ENCODE measurements around the gene COQ8B. TPM values are rescaled to one million over a fixed set of nuclear protein-coding genes. Genes with fewer than 3 reads are reported as not detected.

COQ8B gene
- total and polyA plus RNA-seq, 7 donors: 24.7 to 59.3 (median 35.9) TPM

GRCh38 chr19:40742886-40743285, 26.2 kb upstream of the COQ8B start:
- Histone ChIP-seq H3K4me1 (peaks cover 0 to 16% (median 0%) of the 10 kb centered on the region in 4 donors), H3K4me3 (no peak overlapping the region), H3K27me3 (no peaks in the 10 kb centered on the region), H3K36me3 (peaks cover 0 to 25% (median 16%) of the 10 kb centered on the region in 4 donors), H3K9me3 (no peaks in the 10 kb centered on the region), H3K27ac (no peak overlapping the region)
- TF ChIP-seq, protein P1, sequence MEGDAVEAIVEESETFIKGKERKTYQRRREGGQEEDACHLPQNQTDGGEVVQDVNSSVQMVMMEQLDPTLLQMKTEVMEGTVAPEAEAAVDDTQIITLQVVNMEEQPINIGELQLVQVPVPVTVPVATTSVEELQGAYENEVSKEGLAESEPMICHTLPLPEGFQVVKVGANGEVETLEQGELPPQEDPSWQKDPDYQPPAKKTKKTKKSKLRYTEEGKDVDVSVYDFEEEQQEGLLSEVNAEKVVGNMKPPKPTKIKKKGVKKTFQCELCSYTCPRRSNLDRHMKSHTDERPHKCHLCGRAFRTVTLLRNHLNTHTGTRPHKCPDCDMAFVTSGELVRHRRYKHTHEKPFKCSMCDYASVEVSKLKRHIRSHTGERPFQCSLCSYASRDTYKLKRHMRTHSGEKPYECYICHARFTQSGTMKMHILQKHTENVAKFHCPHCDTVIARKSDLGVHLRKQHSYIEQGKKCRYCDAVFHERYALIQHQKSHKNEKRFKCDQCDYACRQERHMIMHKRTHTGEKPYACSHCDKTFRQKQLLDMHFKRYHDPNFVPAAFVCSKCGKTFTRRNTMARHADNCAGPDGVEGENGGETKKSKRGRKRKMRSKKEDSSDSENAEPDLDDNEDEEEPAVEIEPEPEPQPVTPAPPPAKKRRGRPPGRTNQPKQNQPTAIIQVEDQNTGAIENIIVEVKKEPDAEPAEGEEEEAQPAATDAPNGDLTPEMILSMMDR (IDR thresholded peaks at IDR 0.05): no peak
- no peak for TF ChIP-seq POLR2A (IDR thresholded peaks at IDR 0.05)
- no peak for TF ChIP-seq POLR2AphosphoS5 (IDR thresholded peaks at IDR 0.05)
- TF ChIP-seq EP300 (IDR thresholded peaks at IDR 0.05): no peak
- 94% methylated on average over 12 of the region's 12 CpGs for whole genome bisulfite sequencing, 2 donors
- intact Hi-C loops (cut with DNase I): no loop called here
- DNase-seq: no peak

DNA sequence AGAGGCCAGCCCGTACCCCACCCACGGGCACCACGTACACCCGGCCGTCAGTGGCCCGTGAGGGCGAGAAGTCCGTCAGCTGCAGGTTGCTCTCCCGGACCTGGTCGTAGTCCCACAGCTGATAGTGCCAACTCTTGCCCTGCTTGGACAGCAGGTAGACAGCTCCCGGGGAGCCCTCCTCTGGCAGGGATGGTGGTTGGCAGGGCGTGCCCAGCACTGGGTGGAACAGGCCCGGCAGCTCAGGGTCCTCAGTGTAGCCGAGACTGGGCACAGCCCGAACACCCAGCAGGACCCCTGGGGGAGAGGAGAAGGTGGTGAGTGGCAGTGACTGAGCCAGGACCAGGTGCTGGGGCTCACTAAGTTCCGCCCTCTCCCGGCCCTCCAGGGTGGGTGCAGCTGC, 25.8 kb upstream of the COQ8B start:
- Histone ChIP-seq H3K9me3 (no peaks in the 10 kb centered on the region), H3K36me3 (peaks cover 2 to 30% (median 20%) of the 10 kb centered on the region in 4 donors), H3K4me3 (no peak overlapping the region), H3K27ac (no peak overlapping the region), H3K4me1 (peaks cover 0 to 16% (median 0%) of the 10 kb centered on the region in 4 donors), H3K27me3 (no peaks in the 10 kb centered on the region)
- DNase-seq: no peak
- 66 to 86% methylated on average over 17 of the region's 17 CpGs for WGBS, 2 donors
- intact Hi-C loops (cut with DNase I): no loop called here
- TF ChIP-seq, protein P1 (IDR thresholded peaks at IDR 0.05): no peak
- TF ChIP-seq POLR2A (IDR thresholded peaks at IDR 0.05): no peak

DNA sequence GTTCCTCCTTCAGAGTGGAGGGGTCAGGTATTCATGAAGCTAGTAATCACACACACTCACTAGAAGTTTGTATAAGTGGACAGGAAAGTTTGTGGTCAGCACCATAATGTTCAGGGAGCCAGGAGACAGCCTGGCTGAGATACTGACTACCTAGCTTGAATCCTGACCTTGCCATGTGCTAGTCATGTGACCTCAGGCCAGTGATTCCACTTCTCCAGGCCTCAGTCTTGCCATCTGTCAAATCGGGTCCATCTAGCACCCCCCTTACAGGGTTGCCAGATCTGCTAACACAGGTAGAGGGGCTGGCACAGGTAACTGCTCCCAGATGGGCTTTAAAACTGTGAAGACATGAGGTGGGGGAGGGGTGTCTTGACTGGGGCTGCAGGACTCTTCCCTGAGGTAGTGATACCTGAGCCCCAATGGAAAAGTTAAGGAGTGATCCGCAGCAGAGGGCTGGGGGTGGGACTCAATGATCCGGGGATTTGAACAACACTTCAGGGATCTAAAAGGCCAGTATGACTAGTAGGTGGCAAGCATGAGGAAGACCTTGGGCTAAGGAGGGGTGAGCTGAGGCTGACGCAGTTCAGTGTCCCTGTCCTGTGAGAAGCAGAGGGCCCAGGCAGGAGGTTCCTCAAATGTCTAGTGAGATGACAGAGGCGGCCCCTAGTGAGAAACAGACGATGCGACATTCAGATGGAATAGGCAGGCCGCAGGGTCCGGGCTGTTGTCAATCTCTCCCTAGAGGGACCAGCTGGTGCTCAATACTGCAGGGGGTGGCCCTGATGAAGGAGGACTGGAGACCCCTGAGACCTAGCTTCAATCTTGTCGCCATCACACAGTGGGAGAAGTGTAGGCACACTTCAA, 25.1 kb upstream of the COQ8B start:
- no peaks in the 10 kb centered on the region for H3K9me3 ChIP-seq
- peak overlapping the region; percentile 45 to 67 (median 56) for H3K27ac ChIP-seq
- H3K36me3 ChIP-seq: peaks cover 9 to 37% (median 27%) of the 10 kb centered on the region in 4 donors
- intact Hi-C loops (cut with DNase I): no loop called here
- no peak overlapping the region for H3K4me3 ChIP-seq
- peaks cover 0 to 16% (median 0%) of the 10 kb centered on the region in 4 donors for H3K4me1 ChIP-seq
- no peak for DNase-seq
- 92 to 93% methylated on average over 10 of the region's 10 CpGs for WGBS, 2 donors
- TF ChIP-seq, protein P1 (IDR thresholded peaks at IDR 0.05): no peak
- no peak for TF ChIP-seq POLR2A (IDR thresholded peaks at IDR 0.05)
- no peak for TF ChIP-seq POLR2AphosphoS5 (IDR thresholded peaks at IDR 0.05)
- no peak for TF ChIP-seq EP300 (IDR thresholded peaks at IDR 0.05)
- no peaks in the 10 kb centered on the region for H3K27me3 ChIP-seq

- Histone ChIP-seq H3K4me1 (peaks cover 0 to 16% (median 0%) of the 10 kb centered on the region in 4 donors), H3K36me3 (peaks cover 17 to 47% (median 35%) of the 10 kb centered on the region in 4 donors), H3K27me3 (no peaks in the 10 kb centered on the region), H3K27ac (peak overlapping the region; percentile 45 to 67 (median 56)), H3K9me3 (no peaks in the 10 kb centered on the region), H3K4me3 (no peak overlapping the region)
- 71 to 75% methylated on average over 6 of the region's 6 CpGs for WGBS, 2 donors
- intact Hi-C loops (cut with DNase I): no loop called here
- peak; percentile 87 for DNase-seq
- peak; percentile 20 to 53 (median 38) for TF ChIP-seq POLR2AphosphoS5 (IDR thresholded peaks at IDR 0.05)
- TF ChIP-seq EP300 (IDR thresholded peaks at IDR 0.05): no peak
Measured at GRCh38 chr19:40740747-40741146, 24.1 kb upstream of the COQ8B start.

- intact Hi-C loops (cut with DNase I): no loop called here
- Histone ChIP-seq H3K4me1 (peaks cover 0 to 16% (median 0%) of the 10 kb centered on the region in 4 donors), H3K27me3 (no peaks in the 10 kb centered on the region), H3K9me3 (no peaks in the 10 kb centered on the region), H3K36me3 (peaks cover 24 to 53% (median 42%) of the 10 kb centered on the region in 4 donors), H3K27ac (peak overlapping the region; percentile 45 to 67 (median 56)), H3K4me3 (peak overlapping the region in 2 of 4 donors; percentile 9 to 12)
- no peak for DNase-seq
- TF ChIP-seq, protein P1 (IDR thresholded peaks at IDR 0.05): no peak
- no peak for TF ChIP-seq EP300 (IDR thresholded peaks at IDR 0.05)
- no peak for TF ChIP-seq POLR2A (IDR thresholded peaks at IDR 0.05)
- no peak for TF ChIP-seq POLR2AphosphoS5 (IDR thresholded peaks at IDR 0.05)
- 85 to 86% methylated on average over 16 of the region's 16 CpGs for WGBS, 2 donors
Measured at GRCh38 chr19:40739871-40740703, 23.4 kb upstream of the COQ8B start.

Measured in sigmoid colon (tissue), 7 donors.